ENCODE measurements around the gene PRR23E.

DNA sequence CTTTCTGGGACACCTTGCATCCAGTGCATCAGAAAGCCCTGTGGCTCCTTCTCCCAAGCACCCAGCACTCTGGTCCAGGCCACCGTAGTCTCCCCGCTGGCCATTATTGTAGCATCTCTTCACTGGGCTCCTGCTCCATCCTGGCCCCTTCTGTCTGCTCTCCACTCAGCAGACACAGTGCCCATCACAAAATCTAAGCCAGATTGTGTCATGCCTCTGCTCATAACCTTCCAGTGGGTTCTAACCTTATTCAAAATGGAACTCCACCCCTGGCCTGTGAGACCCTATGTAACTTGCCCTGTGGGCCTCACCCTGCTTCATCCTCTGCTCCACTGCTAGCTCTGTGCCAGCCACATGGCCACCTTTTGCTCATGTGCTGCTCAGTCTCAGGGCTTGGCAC, 31.7 kb upstream of the PRR23E start:
- TF ChIP-seq, protein P1, sequence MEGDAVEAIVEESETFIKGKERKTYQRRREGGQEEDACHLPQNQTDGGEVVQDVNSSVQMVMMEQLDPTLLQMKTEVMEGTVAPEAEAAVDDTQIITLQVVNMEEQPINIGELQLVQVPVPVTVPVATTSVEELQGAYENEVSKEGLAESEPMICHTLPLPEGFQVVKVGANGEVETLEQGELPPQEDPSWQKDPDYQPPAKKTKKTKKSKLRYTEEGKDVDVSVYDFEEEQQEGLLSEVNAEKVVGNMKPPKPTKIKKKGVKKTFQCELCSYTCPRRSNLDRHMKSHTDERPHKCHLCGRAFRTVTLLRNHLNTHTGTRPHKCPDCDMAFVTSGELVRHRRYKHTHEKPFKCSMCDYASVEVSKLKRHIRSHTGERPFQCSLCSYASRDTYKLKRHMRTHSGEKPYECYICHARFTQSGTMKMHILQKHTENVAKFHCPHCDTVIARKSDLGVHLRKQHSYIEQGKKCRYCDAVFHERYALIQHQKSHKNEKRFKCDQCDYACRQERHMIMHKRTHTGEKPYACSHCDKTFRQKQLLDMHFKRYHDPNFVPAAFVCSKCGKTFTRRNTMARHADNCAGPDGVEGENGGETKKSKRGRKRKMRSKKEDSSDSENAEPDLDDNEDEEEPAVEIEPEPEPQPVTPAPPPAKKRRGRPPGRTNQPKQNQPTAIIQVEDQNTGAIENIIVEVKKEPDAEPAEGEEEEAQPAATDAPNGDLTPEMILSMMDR (IDR thresholded peaks at IDR 0.05): no peak
- TF ChIP-seq RAD21 (IDR thresholded peaks at IDR 0.05; ENCODE audit: low read length) (no peak), POLR2AphosphoS5 (IDR thresholded peaks at IDR 0.05; ENCODE audit: low read depth, low read length) (no peak), TAF1 (IDR thresholded peaks at IDR 0.05; ENCODE audit: borderline replicate concordance, low read depth, low read length) (no peak), YY1 (IDR thresholded peaks at IDR 0.05; ENCODE audit: low read depth) (no peak), NRF1 (IDR thresholded peaks at IDR 0.05; ENCODE audit: low read depth, low read length) (no peak), GATA2 (CRISPR knock-in tag; IDR thresholded peaks at IDR 0.05) (no peak)
- TF ChIP-seq, protein P2, sequence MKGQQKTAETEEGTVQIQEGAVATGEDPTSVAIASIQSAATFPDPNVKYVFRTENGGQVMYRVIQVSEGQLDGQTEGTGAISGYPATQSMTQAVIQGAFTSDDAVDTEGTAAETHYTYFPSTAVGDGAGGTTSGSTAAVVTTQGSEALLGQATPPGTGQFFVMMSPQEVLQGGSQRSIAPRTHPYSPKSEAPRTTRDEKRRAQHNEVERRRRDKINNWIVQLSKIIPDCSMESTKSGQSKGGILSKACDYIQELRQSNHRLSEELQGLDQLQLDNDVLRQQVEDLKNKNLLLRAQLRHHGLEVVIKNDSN (IDR thresholded peaks at IDR 0.05; ENCODE audit: borderline replicate concordance, low read depth): no peak

Measured in SK-N-SH (cell line).